Esophagus muscularis mucosa (tissue), 4 donors: ENCODE data around the gene PKHD1. TPM values are rescaled to one million over a fixed set of nuclear protein-coding genes. Genes with fewer than 3 reads are reported as not detected.

Source experiments
- DNase-seq: peaks from one replicate; pipeline ENCODE4 v3.0.0-alpha.2; 2017; ENCODE audit errors: extremely low spot score
- H3K27ac ChIP-seq, 4 donors: fragments of 200-600 bp; sonication (generic); replicated peaks in 1 of 4; 1 replicate in 3 of 4; 2 replicates in 1 of 4; pipeline ENCODE4 v1.5.1; 2016 to 2019; ENCODE audit warnings: mild to moderate bottlenecking in 1 of 4
- H3K27me3 ChIP-seq, 4 donors: fragments of 200-600 bp; sonication (generic); one replicate each; pipeline versions ENCODE4 v1.5.1 to v1.6.0; 2016 to 2019
- H3K36me3 ChIP-seq, 4 donors: fragments of 200-600 bp; sonication (generic); one replicate each; pipeline ENCODE4 v1.5.1; 2016 to 2019
- H3K4me1 ChIP-seq, 4 donors: fragments of 200-600 bp; sonication (generic); one replicate each; pipeline ENCODE4 v1.5.1; 2016 to 2019
- H3K4me3 ChIP-seq, 4 donors: fragments of 200-600 bp; sonication (generic); 1 replicate in 2 of 4; 2 replicates in 2 of 4; pipeline ENCODE4 v1.5.1; 2016 to 2019; ENCODE audit warnings: mild to moderate bottlenecking in 4 of 4, moderate library complexity in 1 of 4
- H3K9me3 ChIP-seq, 4 donors: fragments of 200-600 bp; sonication (generic); 1 replicate in 3 of 4; 2 replicates in 1 of 4; pipeline ENCODE4 v1.5.1; 2016 to 2019
- CTCF ChIP-seq, 3 experiments: fragments of 200-600 bp in 2 of 3; fragments of 450-650 bp in 1 of 3; sonication (generic) in 2 of 3; IDR thresholded peaks; one replicate each; pipeline ENCODE4 v1.5.1; 2017 to 2019; ENCODE audit warnings: antibody characterized with exemption in 3 of 3, mild to moderate bottlenecking in 2 of 3, moderate library complexity in 1 of 3
- EP300 ChIP-seq: sonication (generic); formaldehyde crosslinking; IDR thresholded peaks from one replicate; pipeline ENCODE4 v1.6.1; 2017; ENCODE audit warnings: antibody characterized with exemption
- POLR2A ChIP-seq: fragments of 450-650 bp; IDR thresholded peaks from one replicate; pipeline ENCODE4 v1.6.1; 2017; ENCODE audit warnings: antibody characterized with exemption, moderate library complexity, mild to moderate bottlenecking, low read depth
- POLR2AphosphoS5 ChIP-seq, 2 donors: sonication (generic); formaldehyde crosslinking; IDR thresholded peaks; one replicate each; pipeline ENCODE4 v1.6.1; 2017; ENCODE audit warnings: antibody characterized with exemption in 2 of 2
- WGBS: methylation state at CpG from one replicate; pipeline ENCODE4 v1.1.5; 2018; 5-methylcytosine and 5-hydroxymethylcytosine counted together
- intact Hi-C: fragments of 100-400 bp; cut with DNase I; formaldehyde crosslinking; loops from one replicate; pipeline ENCODE4 v1.15.1; 2023
- total RNA-seq, 4 donors: library from RNA; depleted of rRNA; stranded (reverse); fragments of >200 nt; gene quantifications; one replicate each; pipeline versions ENCODE4 v1.1.0 to v1.2.1, GENCODE V29; 2016

Gene PKHD1
- total RNA-seq, 4 donors from 2014 or later, result under 0.01 TPM; not detected in 3

DNA sequence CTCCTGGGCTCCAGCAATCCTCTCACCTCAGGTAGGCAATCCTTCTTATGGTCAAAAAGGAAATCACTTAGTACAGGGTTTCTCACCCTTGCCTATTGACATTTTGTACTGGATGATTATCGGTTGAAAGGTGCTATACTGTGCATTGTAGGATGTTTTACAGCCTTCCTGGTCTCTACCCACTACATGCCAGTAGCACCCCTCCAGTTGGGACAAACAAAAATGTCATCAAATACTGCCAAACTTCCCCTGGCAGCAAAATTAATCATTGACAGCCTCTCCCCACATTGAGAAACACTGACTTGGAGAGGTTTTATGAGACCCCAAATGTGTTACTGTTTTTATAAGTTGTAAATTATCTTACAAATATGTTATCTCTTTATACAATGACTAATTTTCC is 368.1 kb downstream of the PKHD1 start:
- no peaks in the 10 kb centered on the region for H3K4me1 ChIP-seq
- no peak for TF ChIP-seq CTCF (IDR thresholded peaks at IDR 0.05)
- no peak for TF ChIP-seq POLR2AphosphoS5 (IDR thresholded peaks at IDR 0.05)
- TF ChIP-seq EP300, result no peak
- TF ChIP-seq POLR2A, result no peak
- H3K27me3 ChIP-seq, result no peaks in the 10 kb centered on the region
- H3K9me3 ChIP-seq, result no peaks in the 10 kb centered on the region
- WGBS, result 100% methylated on average over 1 of the region's 1 CpG
- no peaks in the 10 kb centered on the region for H3K36me3 ChIP-seq
- intact Hi-C loops, result no loop called here
- DNase-seq, result no peak
- no peak overlapping the region for H3K27ac ChIP-seq
- no peak overlapping the region for H3K4me3 ChIP-seq

- WGBS, result 69% methylated on average over 1 of the region's 1 CpG
- Histone ChIP-seq H3K27me3 (no peaks in the 10 kb centered on the region), H3K27ac (no peak overlapping the region), H3K36me3 (no peaks in the 10 kb centered on the region), H3K4me1 (no peaks in the 10 kb centered on the region), H3K9me3 (no peaks in the 10 kb centered on the region), H3K4me3 (no peak overlapping the region)
- TF ChIP-seq POLR2A, result no peak
- TF ChIP-seq POLR2AphosphoS5 (IDR thresholded peaks at IDR 0.05), result no peak
- TF ChIP-seq EP300, result no peak
- no peak for TF ChIP-seq CTCF (IDR thresholded peaks at IDR 0.05)
- no peak for DNase-seq
- intact Hi-C loops, result no loop called here
These were observed 368.9 kb downstream of the PKHD1 start for GRCh38 chr6:51718533-51718932.

DNA sequence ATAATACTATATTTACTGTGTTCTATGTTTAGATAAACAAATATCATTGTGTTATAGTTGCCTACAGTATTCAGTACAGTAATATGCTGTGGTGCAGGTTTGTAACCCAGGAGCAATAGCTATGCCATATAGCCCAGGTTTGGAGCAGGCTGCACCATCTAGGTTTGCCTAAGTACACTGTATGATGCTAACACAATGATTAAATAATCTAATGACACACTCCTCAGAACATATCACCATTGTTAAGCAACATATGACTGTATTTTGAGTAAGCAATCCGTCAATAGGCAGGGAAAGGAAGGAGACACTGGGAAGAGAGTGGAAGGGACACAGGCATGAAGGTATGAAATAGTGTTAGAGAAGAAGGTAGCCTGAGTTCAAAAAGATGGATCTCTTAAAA is 369.9 kb downstream of the PKHD1 start:
- Histone ChIP-seq H3K4me1 (no peaks in the 10 kb centered on the region), H3K36me3 (no peaks in the 10 kb centered on the region), H3K9me3 (no peaks in the 10 kb centered on the region), H3K27me3 (no peaks in the 10 kb centered on the region), H3K4me3 (no peak overlapping the region), H3K27ac (no peak overlapping the region)
- intact Hi-C loops, result no loop called here
- no peak for DNase-seq
- 96% methylated on average over 1 of the region's 1 CpG for WGBS
- no peak for TF ChIP-seq CTCF (IDR thresholded peaks at IDR 0.05)
- TF ChIP-seq EP300, result no peak
- no peak for TF ChIP-seq POLR2AphosphoS5 (IDR thresholded peaks at IDR 0.05)
- no peak for TF ChIP-seq POLR2A

- Histone ChIP-seq H3K4me3 (no peak overlapping the region), H3K27me3 (no peaks in the 10 kb centered on the region), H3K27ac (no peak overlapping the region), H3K36me3 (no peaks in the 10 kb centered on the region), H3K4me1 (no peaks in the 10 kb centered on the region), H3K9me3 (no peaks in the 10 kb centered on the region)
- intact Hi-C loops, result no loop called here
- TF ChIP-seq EP300, result no peak
- no peak for TF ChIP-seq CTCF (IDR thresholded peaks at IDR 0.05)
- TF ChIP-seq POLR2A, result no peak
- TF ChIP-seq POLR2AphosphoS5 (IDR thresholded peaks at IDR 0.05), result no peak
- WGBS, result 61% methylated on average over 3 of the region's 3 CpGs
- DNase-seq, result no peak
These were observed 375.5 kb downstream of the PKHD1 start for GRCh38 chr6:51711876-51712275.

DNA sequence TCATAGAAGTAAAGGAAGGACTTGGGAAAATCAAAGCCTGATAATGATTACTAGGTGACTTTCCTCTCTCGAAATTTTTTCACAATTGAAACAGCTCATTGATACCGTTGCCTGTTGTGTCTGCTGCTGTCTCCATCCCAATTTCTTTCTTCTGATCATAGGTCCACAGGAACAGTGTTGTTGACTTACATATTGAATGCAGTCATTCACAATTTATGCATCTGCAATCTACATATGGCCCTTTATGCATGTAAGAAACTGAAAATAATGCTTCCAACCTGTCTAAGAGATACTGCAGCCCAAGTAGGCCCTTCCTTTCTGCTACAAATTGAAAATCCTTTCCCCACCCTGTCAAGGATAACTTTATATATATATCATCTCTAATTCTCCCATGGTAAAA is 381.3 kb downstream of the PKHD1 start:
- Histone ChIP-seq H3K4me3 (no peak overlapping the region), H3K27ac (no peak overlapping the region), H3K36me3 (no peaks in the 10 kb centered on the region), H3K9me3 (no peaks in the 10 kb centered on the region), H3K4me1 (no peaks in the 10 kb centered on the region), H3K27me3 (no peaks in the 10 kb centered on the region)
- WGBS, result 76% methylated on average over 2 of the region's 2 CpGs
- intact Hi-C loops, result no loop called here
- TF ChIP-seq POLR2A (no peak), EP300 (no peak), CTCF (IDR thresholded peaks at IDR 0.05) (no peak), POLR2AphosphoS5 (IDR thresholded peaks at IDR 0.05) (no peak)
- no peak for DNase-seq
